CD1c-positive myeloid dendritic cell (primary cell): Measurements from ENCODE around the gene DGCR6.
"Not testable (repeated sequence)": the region's sequence is repeated elsewhere in the genome, so short reads cannot be mapped to it uniquely, and the experiment has no call there.

ENCODE experiments used
- DNase-seq: peaks from one replicate; pipeline ENCODE4 v3.0.0-alpha.2; 2016; ENCODE audit errors: extremely low spot score

The DGCR6 gene

GRCh38 chr22:18960166-18960820 is 54.2 kb downstream of the DGCR6 start:
- DNase-seq = not testable (repeated sequence)

- not testable (repeated sequence) for DNase-seq
Observed at GRCh38 chr22:18961201-18961600, 55.1 kb downstream of the DGCR6 start.
